Suprapubic skin (tissue), 3 donors: ENCODE measurements around the gene ARSJ.

Source experiments
- POLR2A ChIP-seq, 2 donors: fragments of 450-650 bp; IDR thresholded peaks; one replicate each; pipeline ENCODE4 v1.6.1; 2017; ENCODE audit warnings: antibody characterized with exemption in 2 of 2, mild to moderate bottlenecking in 2 of 2, moderate library complexity in 2 of 2
- TF ChIP-seq, protein P1 (sequence below), 2 donors: fragments of 200-600 bp in 1 of 2; fragments of 450-650 bp in 1 of 2; sonication (generic) in 1 of 2; IDR thresholded peaks; one replicate each; pipeline ENCODE4 v1.5.1; 2016 to 2019; ENCODE audit warnings: antibody characterized with exemption in 2 of 2, mild to moderate bottlenecking in 1 of 2, moderate library complexity in 1 of 2

DNA sequence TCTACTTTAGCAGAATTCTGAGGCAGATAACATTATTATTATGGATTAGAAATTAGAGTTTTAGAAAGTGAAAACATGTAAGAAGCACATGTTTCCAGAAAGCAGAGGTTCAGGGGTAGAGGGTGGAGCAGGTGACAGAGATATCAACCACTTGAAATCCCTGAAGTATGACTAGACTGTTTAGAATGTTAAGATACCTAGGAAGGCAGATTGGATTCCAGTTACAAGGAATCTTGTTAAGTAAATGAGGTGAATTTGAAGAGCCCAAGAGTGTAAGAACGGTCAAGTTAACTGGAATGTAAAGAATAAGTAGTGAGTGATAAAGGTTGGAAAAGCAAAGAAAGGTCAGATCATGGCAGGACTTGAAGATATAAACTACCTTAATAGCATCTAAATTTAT lies 37.6 kb downstream of the ARSJ start:
- TF ChIP-seq, protein P1, sequence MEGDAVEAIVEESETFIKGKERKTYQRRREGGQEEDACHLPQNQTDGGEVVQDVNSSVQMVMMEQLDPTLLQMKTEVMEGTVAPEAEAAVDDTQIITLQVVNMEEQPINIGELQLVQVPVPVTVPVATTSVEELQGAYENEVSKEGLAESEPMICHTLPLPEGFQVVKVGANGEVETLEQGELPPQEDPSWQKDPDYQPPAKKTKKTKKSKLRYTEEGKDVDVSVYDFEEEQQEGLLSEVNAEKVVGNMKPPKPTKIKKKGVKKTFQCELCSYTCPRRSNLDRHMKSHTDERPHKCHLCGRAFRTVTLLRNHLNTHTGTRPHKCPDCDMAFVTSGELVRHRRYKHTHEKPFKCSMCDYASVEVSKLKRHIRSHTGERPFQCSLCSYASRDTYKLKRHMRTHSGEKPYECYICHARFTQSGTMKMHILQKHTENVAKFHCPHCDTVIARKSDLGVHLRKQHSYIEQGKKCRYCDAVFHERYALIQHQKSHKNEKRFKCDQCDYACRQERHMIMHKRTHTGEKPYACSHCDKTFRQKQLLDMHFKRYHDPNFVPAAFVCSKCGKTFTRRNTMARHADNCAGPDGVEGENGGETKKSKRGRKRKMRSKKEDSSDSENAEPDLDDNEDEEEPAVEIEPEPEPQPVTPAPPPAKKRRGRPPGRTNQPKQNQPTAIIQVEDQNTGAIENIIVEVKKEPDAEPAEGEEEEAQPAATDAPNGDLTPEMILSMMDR (IDR thresholded peaks at IDR 0.05) = no peak
- no peak for TF ChIP-seq POLR2A (IDR thresholded peaks at IDR 0.05)
